ENCODE measurements around the gene CCN5.

GRCh38 chr20:44703956-44704488 is 11.1 kb upstream of the CCN5 start:
- TF ChIP-seq PHF8 (CRISPR knock-in tag; IDR thresholded peaks at IDR 0.05) (no peak), HNRNPH1 (optimal IDR thresholded peaks at IDR 0.05; ENCODE audit: low read depth, low read length) (no peak), FOSL2 (CRISPR knock-in tag; IDR thresholded peaks at IDR 0.05) (no peak), ARNT (IDR thresholded peaks at IDR 0.05) (no peak), ZNF768 (CRISPR knock-in tag; IDR thresholded peaks at IDR 0.05) (no peak), ZNF431 (CRISPR knock-in tag; IDR thresholded peaks at IDR 0.05; ENCODE audit: borderline replicate concordance, low read depth) (no peak), POLR2A (IDR thresholded peaks at IDR 0.05; ENCODE audit: insufficient read depth in 1 of 2, low read depth in 2 of 2, low read length in 2 of 2) (no peak), BRCA1 (CRISPR knock-in tag; IDR thresholded peaks at IDR 0.05) (no peak), ZC3H4 (CRISPR knock-in tag; IDR thresholded peaks at IDR 0.05; ENCODE audit: borderline replicate concordance) (no peak), IRX3 (CRISPR knock-in tag; IDR thresholded peaks at IDR 0.05; ENCODE audit: borderline replicate concordance, low read depth) (no peak), TAF1 (CRISPR knock-in tag; IDR thresholded peaks at IDR 0.05) (no peak), ZNF263 (CRISPR knock-in tag; IDR thresholded peaks at IDR 0.05) (no peak)
- TF ChIP-seq, protein P1, sequence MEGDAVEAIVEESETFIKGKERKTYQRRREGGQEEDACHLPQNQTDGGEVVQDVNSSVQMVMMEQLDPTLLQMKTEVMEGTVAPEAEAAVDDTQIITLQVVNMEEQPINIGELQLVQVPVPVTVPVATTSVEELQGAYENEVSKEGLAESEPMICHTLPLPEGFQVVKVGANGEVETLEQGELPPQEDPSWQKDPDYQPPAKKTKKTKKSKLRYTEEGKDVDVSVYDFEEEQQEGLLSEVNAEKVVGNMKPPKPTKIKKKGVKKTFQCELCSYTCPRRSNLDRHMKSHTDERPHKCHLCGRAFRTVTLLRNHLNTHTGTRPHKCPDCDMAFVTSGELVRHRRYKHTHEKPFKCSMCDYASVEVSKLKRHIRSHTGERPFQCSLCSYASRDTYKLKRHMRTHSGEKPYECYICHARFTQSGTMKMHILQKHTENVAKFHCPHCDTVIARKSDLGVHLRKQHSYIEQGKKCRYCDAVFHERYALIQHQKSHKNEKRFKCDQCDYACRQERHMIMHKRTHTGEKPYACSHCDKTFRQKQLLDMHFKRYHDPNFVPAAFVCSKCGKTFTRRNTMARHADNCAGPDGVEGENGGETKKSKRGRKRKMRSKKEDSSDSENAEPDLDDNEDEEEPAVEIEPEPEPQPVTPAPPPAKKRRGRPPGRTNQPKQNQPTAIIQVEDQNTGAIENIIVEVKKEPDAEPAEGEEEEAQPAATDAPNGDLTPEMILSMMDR (CRISPR knock-in tag; IDR thresholded peaks at IDR 0.05), result no peak
